Frontal cortex (tissue), 4 donors: ENCODE data around the gene SPTBN1. TPM values are rescaled to one million over a fixed set of nuclear protein-coding genes. Genes with fewer than 3 reads are reported as not detected.

Experiments used
- DNase-seq, 2 donors: peaks; one replicate each; pipeline ENCODE4 v3.0.0; 2012; ENCODE audit warnings: low spot score in 2 of 2
- FAIRE-seq: peaks from 2 replicates; lab custom pipeline; 2012; peaks lifted over from hg19 to GRCh38; lab: Jason Lieb, UNC
- total RNA-seq: library from RNA; depleted of rRNA; stranded (reverse); fragments of >200 nt; gene quantifications from one replicate; pipeline ENCODE4 v1.2.3, GENCODE V29; 2014
- donor health status: control.
- donor health status: control.
- donor health status: control.

SPTBN1 gene
- 449 TPM for total RNA-seq

GRCh38 chr2:54455563-54456361 is at the start of gene SPTBN1:
Gene SPTBN1, plus strand, starts transcription at chr2:54456327. Its CDS starts 70,092 bp downstream, at chr2:54526419.
- DNase-seq (peak; percentile 88 to 93), FAIRE-seq (no peak)

- DNase-seq = no peak
- FAIRE-seq = no peak
Measured at GRCh38 chr2:54407693-54408092, 48.4 kb upstream of the SPTBN1 start.

GRCh38 chr2:54408288-54408687 is 47.8 kb upstream of the SPTBN1 start:
- DNase-seq = no peak

GRCh38 chr2:54409752-54410151 is 46.4 kb upstream of the SPTBN1 start:
- DNase-seq = peak; percentile 12 to 34

More at GRCh38 chr2:54408288-54408687, 47.8 kb upstream of the SPTBN1 start:
- FAIRE-seq = no peak

GRCh38 chr2:54411801-54412354 is 44.2 kb upstream of the SPTBN1 start:
- no peak for DNase-seq
- FAIRE-seq = no peak

More at GRCh38 chr2:54409752-54410151, 46.4 kb upstream of the SPTBN1 start:
- no peak for FAIRE-seq

- FAIRE-seq (no peak), DNase-seq (no peak)
Measured at GRCh38 chr2:54416166-54416813, 39.8 kb upstream of the SPTBN1 start.

GRCh38 chr2:54416938-54417337 is 39.2 kb upstream of the SPTBN1 start:
- FAIRE-seq (no peak), DNase-seq (no peak)

- no peak for FAIRE-seq
Measured at GRCh38 chr2:54417577-54417976, 38.5 kb upstream of the SPTBN1 start.

GRCh38 chr2:54419388-54419787 is 36.7 kb upstream of the SPTBN1 start:
- no peak for FAIRE-seq
- no peak for DNase-seq

More at GRCh38 chr2:54417577-54417976, 38.5 kb upstream of the SPTBN1 start:
- no peak for DNase-seq

GRCh38 chr2:54419855-54420523 is 36.1 kb upstream of the SPTBN1 start:
- DNase-seq (no peak), FAIRE-seq (no peak)

- no peak for FAIRE-seq
- no peak for DNase-seq
Measured at GRCh38 chr2:54420524-54421172, 35.5 kb upstream of the SPTBN1 start.

GRCh38 chr2:54422072-54422581 is 34.0 kb upstream of the SPTBN1 start:
- no peak for DNase-seq
- no peak for FAIRE-seq

GRCh38 chr2:54423213-54423612 is 32.9 kb upstream of the SPTBN1 start:
- FAIRE-seq (no peak), DNase-seq (no peak)

GRCh38 chr2:54424555-54425163 is 31.5 kb upstream of the SPTBN1 start:
- FAIRE-seq (no peak), DNase-seq (no peak)

GRCh38 chr2:54428108-54428831 is 27.9 kb upstream of the SPTBN1 start:
- DNase-seq = no peak
- FAIRE-seq = no peak

- FAIRE-seq = no peak
- no peak for DNase-seq
Measured at GRCh38 chr2:54429054-54429453, 27.1 kb upstream of the SPTBN1 start.

- FAIRE-seq (no peak), DNase-seq (no peak)
Measured at GRCh38 chr2:54429811-54430551, 26.1 kb upstream of the SPTBN1 start.

- no peak for FAIRE-seq
- no peak for DNase-seq
Measured at GRCh38 chr2:54430649-54431048, 25.5 kb upstream of the SPTBN1 start.
